ENCODE results near the gene APCDD1L. TPM values are rescaled to one million over a fixed set of nuclear protein-coding genes. Genes with fewer than 3 reads are reported as not detected.
A peak's percentile ranks its signal among the peaks of the same experiment; 100 is the strongest.

The APCDD1L gene
- polyA plus RNA-seq, 4 donors, result 0.10 to 0.46 TPM; not detected in 2

DNA sequence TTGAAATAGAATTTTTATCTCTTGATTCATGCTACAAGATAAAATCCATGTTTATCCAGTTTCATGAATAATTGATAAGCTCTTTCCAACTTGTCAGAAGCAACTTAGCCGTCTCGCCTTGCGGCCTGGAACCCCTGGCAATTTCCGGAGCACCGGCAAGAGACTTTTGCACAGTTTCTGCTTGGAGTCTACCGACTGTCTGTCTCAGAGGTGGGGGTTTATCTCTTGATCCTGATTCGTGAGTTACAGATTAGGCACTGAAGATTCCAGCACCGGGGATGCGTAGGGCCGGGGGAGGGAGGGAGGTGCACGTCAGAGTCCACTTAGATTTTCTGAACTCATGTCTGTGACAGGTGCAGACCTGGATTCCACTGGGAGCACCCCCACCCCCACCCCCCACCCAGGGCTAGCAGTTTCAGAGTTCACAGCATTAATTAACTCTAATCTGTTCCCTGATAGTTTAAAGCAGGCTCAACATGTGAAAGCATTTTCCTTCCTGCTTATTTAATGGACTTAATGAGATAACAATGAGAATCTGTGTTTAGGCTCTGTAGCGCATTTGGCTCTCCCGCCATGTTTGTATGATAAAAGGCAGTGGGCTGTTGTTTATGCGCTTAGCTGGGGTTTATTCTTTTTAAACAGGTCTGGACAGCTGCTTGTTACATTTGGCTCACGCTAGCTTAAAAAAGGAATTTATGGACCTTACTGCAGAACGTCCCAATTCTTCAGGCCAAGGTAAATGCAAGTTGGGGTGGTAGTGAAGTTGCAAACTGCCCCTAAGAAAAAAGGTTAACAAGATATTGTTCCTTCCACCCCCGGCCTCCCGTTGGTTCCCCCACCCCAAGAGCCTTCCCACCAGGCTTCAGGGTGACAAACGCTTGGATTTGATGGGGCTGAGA lies 8.1 kb upstream of the APCDD1L start:
- FAIRE-seq (no peak), DNase-seq (peak; percentile 23 to 33)
- WGBS, 3 donors, result 15 to 42% (median 31%) methylated on average over 19 of the region's 19 CpGs
- H3K4me1 ChIP-seq (ENCODE audit: control insufficient read depth in 3 of 3, insufficient read depth in 2 of 3, low read depth in 1 of 3, low read length in 2 of 3), result peaks cover 0 to 3% (median 0%) of the 10 kb centered on the region in 3 donors
- H3K27ac ChIP-seq (ENCODE audit: low read depth in 1 of 3, low read length in 2 of 3), result no peak overlapping the region
- H3K4me3 ChIP-seq (ENCODE audit: low read depth in 1 of 3, low read length in 3 of 3), result no peak overlapping the region
- no peaks in the 10 kb centered on the region for H3K27me3 ChIP-seq (ENCODE audit: control insufficient read depth in 3 of 3, insufficient read depth in 3 of 3, low read length in 3 of 3)
- peaks cover 0 to 3% (median 0%) of the 10 kb centered on the region in 3 donors for H3K36me3 ChIP-seq (ENCODE audit: control insufficient read depth in 3 of 3, insufficient read depth in 2 of 3, low read depth in 1 of 3, low read length in 3 of 3)
- peaks cover 0 to 13% of the 10 kb centered on the region in 2 donors for H3K9me3 ChIP-seq (ENCODE audit: control insufficient read depth in 2 of 2, insufficient read depth in 1 of 2, low read depth in 1 of 2, low read length in 1 of 2)

DNA sequence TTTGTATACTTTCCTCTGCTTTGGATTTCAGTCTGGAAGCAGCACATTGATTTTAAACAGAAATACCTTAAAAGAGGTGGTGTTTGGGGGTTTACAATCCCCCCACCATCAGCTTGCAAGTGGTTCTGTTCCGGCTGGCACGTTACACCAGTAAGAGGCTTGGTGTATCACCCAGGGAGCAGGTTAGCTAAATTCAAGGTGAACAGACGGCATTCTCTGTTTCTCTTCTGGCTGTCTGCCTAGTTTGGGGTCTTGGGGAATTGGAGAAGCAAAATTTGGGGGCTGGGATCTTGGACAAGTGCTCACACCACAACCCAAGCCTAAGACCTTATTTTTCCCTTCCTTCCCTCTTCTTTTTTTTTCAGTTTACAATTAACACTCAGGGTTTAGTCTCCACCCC lies 7.5 kb upstream of the APCDD1L start:
- H3K27me3 ChIP-seq (ENCODE audit: control insufficient read depth in 3 of 3, insufficient read depth in 3 of 3, low read length in 3 of 3), result no peaks in the 10 kb centered on the region
- no peak for FAIRE-seq
- H3K27ac ChIP-seq (ENCODE audit: low read depth in 1 of 3, low read length in 2 of 3), result no peak overlapping the region
- peaks cover 0 to 13% of the 10 kb centered on the region in 2 donors for H3K9me3 ChIP-seq (ENCODE audit: control insufficient read depth in 2 of 2, insufficient read depth in 1 of 2, low read depth in 1 of 2, low read length in 1 of 2)
- peaks cover 0 to 3% (median 0%) of the 10 kb centered on the region in 3 donors for H3K4me1 ChIP-seq (ENCODE audit: control insufficient read depth in 3 of 3, insufficient read depth in 2 of 3, low read depth in 1 of 3, low read length in 2 of 3)
- no peak for DNase-seq
- peaks cover 0 to 3% (median 0%) of the 10 kb centered on the region in 3 donors for H3K36me3 ChIP-seq (ENCODE audit: control insufficient read depth in 3 of 3, insufficient read depth in 2 of 3, low read depth in 1 of 3, low read length in 3 of 3)
- WGBS, 3 donors, result 13 to 50% (median 33%) methylated on average over 3 of the region's 3 CpGs
- no peak overlapping the region for H3K4me3 ChIP-seq (ENCODE audit: low read depth in 1 of 3, low read length in 3 of 3)

DNA sequence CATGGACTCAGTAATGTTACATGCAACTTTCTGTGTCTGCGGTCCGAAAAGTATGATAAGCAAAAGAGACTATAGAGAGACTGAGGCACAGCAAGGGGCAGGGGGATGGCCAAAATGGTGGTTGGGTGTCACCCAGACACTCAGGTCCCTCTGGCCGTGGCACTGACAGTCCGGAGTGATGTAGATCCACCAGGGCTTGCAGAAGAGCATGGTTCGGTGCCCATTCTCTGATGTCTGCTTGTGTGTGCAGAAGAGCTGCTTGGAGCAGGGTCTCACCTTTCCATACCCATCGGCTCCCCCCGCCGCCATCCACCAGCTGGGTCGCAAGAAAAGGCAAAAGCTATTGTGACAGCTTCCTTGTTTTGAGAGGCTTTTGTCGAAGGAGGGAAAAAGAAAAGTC lies 6.6 kb upstream of the APCDD1L start:
- Histone ChIP-seq H3K4me1 (ENCODE audit: control insufficient read depth in 3 of 3, insufficient read depth in 2 of 3, low read depth in 1 of 3, low read length in 2 of 3) (peaks cover 0 to 3% (median 0%) of the 10 kb centered on the region in 3 donors), H3K27ac (ENCODE audit: low read depth in 1 of 3, low read length in 2 of 3) (no peak overlapping the region), H3K4me3 (ENCODE audit: low read depth in 1 of 3, low read length in 3 of 3) (no peak overlapping the region), H3K27me3 (ENCODE audit: control insufficient read depth in 3 of 3, insufficient read depth in 3 of 3, low read length in 3 of 3) (no peaks in the 10 kb centered on the region), H3K36me3 (ENCODE audit: control insufficient read depth in 3 of 3, insufficient read depth in 2 of 3, low read depth in 1 of 3, low read length in 3 of 3) (peaks cover 0 to 3% (median 0%) of the 10 kb centered on the region in 3 donors), H3K9me3 (ENCODE audit: control insufficient read depth in 2 of 2, insufficient read depth in 1 of 2, low read depth in 1 of 2, low read length in 1 of 2) (peaks cover 0 to 13% of the 10 kb centered on the region in 2 donors)
- FAIRE-seq, result no peak
- WGBS, 3 donors, result 82 to 86% (median 83%) methylated on average over 10 of the region's 10 CpGs
- no peak for DNase-seq

DNA sequence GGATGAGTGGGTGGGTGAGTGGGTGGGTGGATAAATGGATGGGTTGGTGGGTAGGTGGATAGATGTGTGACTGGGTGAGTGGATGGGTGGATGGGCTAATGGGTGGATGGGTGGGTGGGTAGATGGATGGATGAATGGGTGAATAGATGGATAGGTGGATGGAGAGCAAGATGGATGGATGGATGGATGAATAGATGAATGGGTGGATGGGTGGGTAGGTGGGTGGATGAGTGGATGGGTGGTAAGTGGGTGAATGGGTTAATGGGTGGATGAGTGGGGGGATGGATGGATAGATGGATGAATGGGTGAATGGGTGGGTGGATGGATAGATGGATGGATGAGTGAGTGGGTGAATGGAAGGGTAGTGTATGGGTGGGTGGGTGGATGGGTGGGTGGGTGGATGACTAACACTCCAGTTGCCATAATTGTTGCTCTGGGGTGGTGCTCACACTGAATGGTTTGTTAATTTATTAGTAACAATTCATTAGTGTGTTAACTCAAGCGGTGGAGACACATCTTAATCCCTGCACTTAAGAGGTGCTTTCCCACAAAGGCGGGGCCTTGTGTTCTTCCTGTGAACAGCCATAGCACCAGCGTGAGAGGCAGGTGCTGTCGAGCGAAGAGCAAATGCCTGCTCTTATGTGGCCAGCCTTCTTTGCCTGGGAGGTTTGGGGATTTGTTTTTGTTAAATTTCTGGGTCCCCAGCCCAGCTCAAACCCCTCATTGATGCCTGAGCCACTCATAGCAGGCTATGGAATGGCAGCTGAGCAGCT lies 4.9 kb upstream of the APCDD1L start:
- Histone ChIP-seq H3K36me3 (ENCODE audit: control insufficient read depth in 3 of 3, insufficient read depth in 2 of 3, low read depth in 1 of 3, low read length in 3 of 3) (peaks cover 0 to under 1% (median 0%) of the 10 kb centered on the region in 3 donors), H3K4me1 (ENCODE audit: control insufficient read depth in 3 of 3, insufficient read depth in 2 of 3, low read depth in 1 of 3, low read length in 2 of 3) (peaks cover 0 to 3% (median 0%) of the 10 kb centered on the region in 3 donors), H3K4me3 (ENCODE audit: low read depth in 1 of 3, low read length in 3 of 3) (no peak overlapping the region), H3K27me3 (ENCODE audit: control insufficient read depth in 3 of 3, insufficient read depth in 3 of 3, low read length in 3 of 3) (peaks cover 0 to 9% (median 3%) of the 10 kb centered on the region in 3 donors), H3K9me3 (ENCODE audit: control insufficient read depth in 2 of 2, insufficient read depth in 1 of 2, low read depth in 1 of 2, low read length in 1 of 2) (peaks cover 0 to 8% of the 10 kb centered on the region in 2 donors), H3K27ac (ENCODE audit: low read depth in 1 of 3, low read length in 2 of 3) (no peak overlapping the region)
- DNase-seq (no peak), FAIRE-seq (no peak)
- WGBS, 3 donors, result 65 to 78% (median 66%) methylated on average over 5 of the region's 5 CpGs

DNA sequence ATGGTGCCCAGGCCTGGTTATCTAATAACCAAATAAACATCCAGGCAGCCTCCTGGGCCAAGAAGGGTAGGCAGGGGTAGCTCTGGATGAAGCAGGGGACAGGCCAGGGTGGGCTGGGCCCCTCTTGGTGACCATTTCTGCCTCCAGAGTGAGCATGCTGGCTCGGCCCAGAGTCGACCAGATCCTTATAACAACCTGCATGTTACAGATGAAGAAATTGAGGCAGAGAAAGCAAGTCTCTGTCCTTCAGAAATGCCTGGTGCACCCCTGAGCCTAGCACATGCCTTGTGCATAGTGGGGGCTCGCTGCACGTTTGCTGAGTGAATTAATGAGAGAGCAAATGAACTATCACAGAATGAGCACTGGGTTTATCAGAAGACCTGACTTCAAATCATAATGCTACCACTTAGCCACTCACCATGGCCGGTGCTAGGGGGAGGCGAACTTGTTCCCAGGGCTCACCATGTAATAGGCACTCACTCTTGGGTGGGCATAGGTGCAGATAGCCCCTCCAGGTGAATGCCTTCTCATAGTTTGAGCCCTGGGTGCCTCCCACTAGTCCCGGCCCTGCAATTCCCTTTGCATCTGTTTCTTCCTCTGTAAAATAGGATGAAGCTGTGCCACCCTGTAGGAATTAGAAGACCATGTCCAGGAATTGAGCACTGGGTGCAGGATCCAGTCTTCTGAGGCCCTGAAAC lies 3.8 kb upstream of the APCDD1L start:
- H3K36me3 ChIP-seq (ENCODE audit: control insufficient read depth in 3 of 3, insufficient read depth in 2 of 3, low read depth in 1 of 3, low read length in 3 of 3), result no peaks in the 10 kb centered on the region
- H3K9me3 ChIP-seq (ENCODE audit: control insufficient read depth in 2 of 2, insufficient read depth in 1 of 2, low read depth in 1 of 2, low read length in 1 of 2), result no peaks in the 10 kb centered on the region
- no peak for DNase-seq
- WGBS, 3 donors, result 70 to 83% (median 74%) methylated on average over 7 of the region's 7 CpGs
- H3K4me1 ChIP-seq (ENCODE audit: control insufficient read depth in 3 of 3, insufficient read depth in 2 of 3, low read depth in 1 of 3, low read length in 2 of 3), result peaks cover 0 to 3% (median 0%) of the 10 kb centered on the region in 3 donors
- no peak for FAIRE-seq
- no peak overlapping the region for H3K27ac ChIP-seq (ENCODE audit: low read depth in 1 of 3, low read length in 2 of 3)
- H3K27me3 ChIP-seq (ENCODE audit: control insufficient read depth in 3 of 3, insufficient read depth in 3 of 3, low read length in 3 of 3), result peaks cover 7 to 19% (median 7%) of the 10 kb centered on the region in 3 donors
- H3K4me3 ChIP-seq (ENCODE audit: low read depth in 1 of 3, low read length in 3 of 3), result no peak overlapping the region

DNA sequence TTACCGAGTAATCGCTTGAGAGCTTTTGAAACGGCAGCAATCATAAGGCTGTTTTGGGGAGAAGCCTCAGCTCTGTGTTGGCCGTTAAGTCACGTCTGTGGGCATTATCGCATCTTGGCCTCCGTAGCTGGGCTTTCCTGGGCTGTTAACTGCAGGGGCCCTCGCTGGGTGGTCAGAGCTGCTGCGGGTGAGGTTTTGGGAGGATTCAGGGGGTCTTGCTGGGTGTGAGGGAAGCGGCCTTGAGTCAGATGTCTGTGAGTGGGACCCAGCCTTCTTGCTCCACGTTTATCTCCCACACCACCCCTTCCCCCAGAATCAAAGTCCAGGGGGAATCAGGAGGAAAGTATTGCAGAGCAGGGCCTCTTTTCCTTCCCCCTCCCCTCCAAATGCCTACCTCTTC lies 3.2 kb upstream of the APCDD1L start:
- Histone ChIP-seq H3K4me1 (ENCODE audit: control insufficient read depth in 3 of 3, insufficient read depth in 2 of 3, low read depth in 1 of 3, low read length in 2 of 3) (peaks cover 0 to 3% (median 0%) of the 10 kb centered on the region in 3 donors), H3K36me3 (ENCODE audit: control insufficient read depth in 3 of 3, insufficient read depth in 2 of 3, low read depth in 1 of 3, low read length in 3 of 3) (no peaks in the 10 kb centered on the region), H3K4me3 (ENCODE audit: low read depth in 1 of 3, low read length in 3 of 3) (no peak overlapping the region), H3K9me3 (ENCODE audit: control insufficient read depth in 2 of 2, insufficient read depth in 1 of 2, low read depth in 1 of 2, low read length in 1 of 2) (no peaks in the 10 kb centered on the region), H3K27ac (ENCODE audit: low read depth in 1 of 3, low read length in 2 of 3) (no peak overlapping the region), H3K27me3 (ENCODE audit: control insufficient read depth in 3 of 3, insufficient read depth in 3 of 3, low read length in 3 of 3) (peaks cover 7 to 26% (median 14%) of the 10 kb centered on the region in 3 donors)
- DNase-seq (no peak), FAIRE-seq (no peak)
- WGBS, 3 donors, result 57% methylated on average over 11 of the region's 11 CpGs

DNA sequence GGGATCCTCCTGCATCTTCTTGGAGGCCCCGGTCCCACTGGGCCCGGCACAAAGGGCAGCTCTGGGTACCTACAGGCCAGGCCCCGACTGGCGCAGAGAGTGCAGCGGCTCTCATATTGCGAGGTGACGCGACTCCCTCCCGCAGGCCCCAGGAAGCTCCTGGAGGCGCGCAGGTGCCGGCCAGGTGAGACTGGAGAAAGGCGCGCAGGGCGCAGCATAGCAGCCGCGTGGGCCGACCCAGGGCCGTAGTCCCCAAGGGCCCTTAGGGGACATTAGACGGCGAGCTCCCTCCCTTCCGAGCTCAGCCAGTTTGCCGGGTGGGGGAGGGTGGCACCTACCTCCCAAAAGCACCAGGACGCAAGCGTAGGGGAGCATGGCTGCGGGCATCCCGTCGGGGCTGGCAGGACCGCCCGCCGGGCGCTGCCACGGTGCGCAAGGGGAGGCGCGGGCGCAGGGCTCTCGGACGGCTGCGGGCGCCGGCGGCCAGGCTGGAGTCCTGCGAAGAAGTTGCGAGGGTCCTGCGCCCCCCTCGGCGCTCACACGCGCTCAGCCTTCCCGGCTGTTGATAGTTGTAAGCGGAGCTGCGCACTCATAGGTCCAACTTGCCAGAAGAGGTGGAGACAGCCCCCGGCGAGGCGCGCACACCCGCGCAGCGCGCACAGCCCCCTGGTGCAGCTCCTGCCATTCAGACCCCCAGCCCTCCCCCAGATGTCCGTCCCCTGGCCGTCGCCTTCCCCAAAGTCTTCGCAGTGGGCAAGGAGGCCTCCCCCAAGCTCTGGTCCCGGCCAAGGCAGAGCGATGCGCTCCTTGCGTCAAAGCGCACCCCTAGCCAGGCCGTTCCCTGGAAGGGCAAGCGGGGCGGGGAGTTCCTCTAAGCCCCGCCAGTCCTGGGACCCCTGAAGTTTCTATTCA lies 622 bp downstream of the APCDD1L start:
- FAIRE-seq (no peak), DNase-seq (peak in 1 of 2 donors; percentile 23)
- Histone ChIP-seq H3K27ac (ENCODE audit: low read depth in 1 of 3, low read length in 2 of 3) (no peak overlapping the region), H3K4me3 (ENCODE audit: low read depth in 1 of 3, low read length in 3 of 3) (peak overlapping the region in 1 of 3 donors; percentile 3), H3K9me3 (ENCODE audit: control insufficient read depth in 2 of 2, insufficient read depth in 1 of 2, low read depth in 1 of 2, low read length in 1 of 2) (no peaks in the 10 kb centered on the region), H3K4me1 (ENCODE audit: control insufficient read depth in 3 of 3, insufficient read depth in 2 of 3, low read depth in 1 of 3, low read length in 2 of 3) (no peaks in the 10 kb centered on the region), H3K27me3 (ENCODE audit: control insufficient read depth in 3 of 3, insufficient read depth in 3 of 3, low read length in 3 of 3) (peaks cover 7 to 36% (median 18%) of the 10 kb centered on the region in 3 donors), H3K36me3 (ENCODE audit: control insufficient read depth in 3 of 3, insufficient read depth in 2 of 3, low read depth in 1 of 3, low read length in 3 of 3) (no peaks in the 10 kb centered on the region)
- WGBS, 3 donors, result 5 to 11% (median 8%) methylated on average over 52 to 74 of the region's 74 CpGs
